ENCODE measurements around the gene HCN2. TPM values are rescaled to one million over a fixed set of nuclear protein-coding genes. Genes with fewer than 3 reads are reported as not detected.

Gene HCN2
- total RNA-seq, 2 donors from 2014 or later: 0.15 to 0.39 TPM

DNA sequence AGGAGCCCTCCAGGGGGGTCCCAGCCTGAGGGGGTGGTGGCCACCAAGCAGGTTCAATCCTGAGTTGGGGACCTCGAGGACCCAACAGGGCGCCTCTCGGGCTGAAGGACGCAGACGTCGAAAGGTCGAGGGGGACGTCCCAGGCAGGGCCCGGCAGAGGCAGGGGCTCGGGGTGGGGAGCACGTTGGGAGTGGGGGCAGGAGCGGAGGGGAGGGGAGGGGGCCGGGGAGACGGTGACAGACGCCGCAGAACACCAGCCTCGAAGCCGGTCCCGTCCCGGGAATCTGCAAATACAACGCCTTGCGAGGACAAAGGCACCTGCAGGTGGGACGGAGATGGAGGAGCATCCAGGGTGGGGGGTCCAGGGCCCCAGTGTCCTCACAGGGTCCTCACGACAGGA is 54.1 kb downstream of the HCN2 start:
- intact Hi-C loops (cut with DNase I, micrococcal nuclease): no loop called here
- no peak for ATAC-seq
- no peak for DNase-seq

DNA sequence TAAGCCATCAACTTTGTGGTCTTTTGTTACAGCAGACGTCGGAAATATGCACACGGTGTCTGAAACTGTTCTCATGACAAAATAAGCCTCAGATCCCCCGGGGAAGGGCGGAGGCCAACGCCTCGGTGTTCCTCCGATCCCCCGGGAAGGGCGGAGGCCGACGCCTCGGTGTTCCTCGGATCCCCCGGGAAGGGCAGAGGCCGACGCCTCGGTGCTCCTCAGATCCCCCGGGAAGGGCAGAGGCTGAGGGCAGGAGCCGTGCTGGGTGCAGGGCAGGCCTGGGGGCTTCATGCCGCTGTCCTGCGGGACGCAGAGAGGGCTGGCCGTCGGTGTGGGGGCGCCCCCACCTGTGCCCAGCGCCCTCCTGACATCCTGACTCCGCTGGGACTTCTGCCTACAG is 54.7 kb downstream of the HCN2 start:
- DNase-seq (no peak), ATAC-seq (no peak)
- intact Hi-C loops (cut with DNase I, micrococcal nuclease): no loop called here

GRCh38 chr19:644789-645188 is 55.1 kb downstream of the HCN2 start:
- ATAC-seq (no peak), DNase-seq (no peak)
- intact Hi-C loops (cut with DNase I, micrococcal nuclease): no loop called here

- ATAC-seq (peak; percentile 2), DNase-seq (no peak)
- intact Hi-C loops (cut with DNase I, micrococcal nuclease): no loop called here
Measured at GRCh38 chr19:645912-646778, 56.5 kb downstream of the HCN2 start.

- ATAC-seq (peak; percentile 6), DNase-seq (no peak)
- intact Hi-C loops (cut with DNase I, micrococcal nuclease): no loop called here
Measured at GRCh38 chr19:646779-647565, 57.3 kb downstream of the HCN2 start.

GRCh38 chr19:647566-648284 is 58.0 kb downstream of the HCN2 start:
- ATAC-seq: no peak
- no peak for DNase-seq
- intact Hi-C loops (cut with DNase I, micrococcal nuclease): no loop called here

DNA sequence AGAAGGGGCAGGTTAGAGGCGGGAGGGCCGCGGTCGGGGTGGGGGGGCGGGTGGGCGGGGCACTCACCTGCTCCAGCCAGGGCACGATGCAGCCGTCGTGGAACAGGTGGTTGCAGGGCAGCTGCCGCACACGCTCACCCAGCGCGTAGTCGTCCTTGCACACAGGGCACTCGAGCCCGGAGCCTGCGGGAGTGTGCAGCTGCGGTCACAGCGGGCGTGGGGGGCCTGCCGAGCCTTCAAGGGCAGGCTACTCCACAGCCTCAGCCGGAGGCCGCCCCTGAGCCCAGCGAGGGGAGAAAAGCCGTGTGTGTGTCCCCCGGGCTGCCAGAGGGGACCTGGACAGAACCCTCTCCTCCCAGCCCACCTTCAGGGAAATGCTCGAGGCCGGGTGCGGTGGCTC is 58.6 kb downstream of the HCN2 start:
- intact Hi-C loops (cut with DNase I, micrococcal nuclease): no loop called here
- ATAC-seq (no peak), DNase-seq (no peak)

- DNase-seq: no peak
- ATAC-seq: no peak
- intact Hi-C loops (cut with DNase I, micrococcal nuclease): no loop called here
Measured at GRCh38 chr19:648904-649801, 59.5 kb downstream of the HCN2 start.

GRCh38 chr19:650121-650520 is 60.4 kb downstream of the HCN2 start:
- DNase-seq (no peak), ATAC-seq (no peak)
- intact Hi-C loops (cut with DNase I, micrococcal nuclease): no loop called here

- intact Hi-C loops (cut with DNase I, micrococcal nuclease): no loop called here
- ATAC-seq (no peak), DNase-seq (no peak)
Measured at GRCh38 chr19:651114-651818, 61.6 kb downstream of the HCN2 start.

DNA sequence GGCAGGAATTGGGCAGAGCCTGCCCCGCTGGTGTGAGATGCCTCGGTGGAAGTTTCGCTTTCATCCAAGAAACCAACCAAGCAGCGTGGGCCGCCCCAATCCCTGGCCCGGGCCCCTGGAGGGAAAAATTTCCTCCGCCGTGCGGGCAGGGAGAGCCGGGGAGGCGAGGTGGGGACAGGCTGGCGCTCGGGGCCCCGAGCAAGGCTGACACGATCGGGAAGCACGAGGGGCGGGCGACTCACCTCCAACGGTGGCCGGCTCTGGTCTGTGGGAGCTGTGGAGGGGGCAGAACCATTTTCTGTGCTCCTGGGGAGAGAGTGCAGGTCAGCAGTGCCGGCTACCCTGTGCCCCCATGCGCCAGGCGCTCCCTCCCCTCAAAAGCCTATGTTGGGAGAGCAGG is 62.3 kb downstream of the HCN2 start:
- no peak for DNase-seq
- ATAC-seq: no peak
- intact Hi-C loops (cut with DNase I, micrococcal nuclease): no loop called here

- ATAC-seq (no peak), DNase-seq (no peak)
- intact Hi-C loops (cut with DNase I, micrococcal nuclease): no loop called here
Measured at GRCh38 chr19:652467-653389, 63.0 kb downstream of the HCN2 start.

- intact Hi-C loops (cut with DNase I, micrococcal nuclease): no loop called here
- DNase-seq: no peak
- ATAC-seq: no peak
Measured at GRCh38 chr19:653425-653824, 63.7 kb downstream of the HCN2 start.

GRCh38 chr19:655691-656090 is 66.0 kb downstream of the HCN2 start:
- ATAC-seq (no peak), DNase-seq (no peak)
- intact Hi-C loops (cut with DNase I, micrococcal nuclease): no loop called here

GRCh38 chr19:656751-657559 is 67.3 kb downstream of the HCN2 start:
- ATAC-seq: no peak
- DNase-seq: no peak
- intact Hi-C loops (cut with DNase I, micrococcal nuclease): no loop called here

DNA sequence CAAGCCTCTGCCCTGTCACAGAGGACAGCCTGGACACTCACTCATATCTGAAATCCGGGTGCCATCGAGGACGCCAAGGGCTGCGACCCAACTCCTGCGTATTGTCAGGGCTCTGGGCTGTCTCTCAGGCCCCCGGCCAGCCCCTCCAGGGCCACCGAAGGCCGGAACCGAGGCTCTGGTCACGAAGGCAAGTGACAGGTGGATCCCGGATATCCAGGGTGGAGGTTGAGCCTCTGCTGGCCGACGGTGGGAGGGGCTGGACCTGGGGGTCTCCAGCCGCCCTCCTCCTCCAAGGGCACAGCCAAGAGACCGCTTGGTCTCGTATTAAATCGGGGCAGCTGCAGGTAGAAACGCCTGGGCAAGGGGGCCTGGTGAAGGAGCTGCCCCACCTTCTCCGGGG is 67.9 kb downstream of the HCN2 start:
- ATAC-seq (no peak), DNase-seq (no peak)

More for the DNA sequence above, 67.9 kb downstream of the HCN2 start:
- intact Hi-C loops (cut with DNase I, micrococcal nuclease): no loop called here
